Measurements from ENCODE around the gene SHC1.

SHC1 gene

DNA sequence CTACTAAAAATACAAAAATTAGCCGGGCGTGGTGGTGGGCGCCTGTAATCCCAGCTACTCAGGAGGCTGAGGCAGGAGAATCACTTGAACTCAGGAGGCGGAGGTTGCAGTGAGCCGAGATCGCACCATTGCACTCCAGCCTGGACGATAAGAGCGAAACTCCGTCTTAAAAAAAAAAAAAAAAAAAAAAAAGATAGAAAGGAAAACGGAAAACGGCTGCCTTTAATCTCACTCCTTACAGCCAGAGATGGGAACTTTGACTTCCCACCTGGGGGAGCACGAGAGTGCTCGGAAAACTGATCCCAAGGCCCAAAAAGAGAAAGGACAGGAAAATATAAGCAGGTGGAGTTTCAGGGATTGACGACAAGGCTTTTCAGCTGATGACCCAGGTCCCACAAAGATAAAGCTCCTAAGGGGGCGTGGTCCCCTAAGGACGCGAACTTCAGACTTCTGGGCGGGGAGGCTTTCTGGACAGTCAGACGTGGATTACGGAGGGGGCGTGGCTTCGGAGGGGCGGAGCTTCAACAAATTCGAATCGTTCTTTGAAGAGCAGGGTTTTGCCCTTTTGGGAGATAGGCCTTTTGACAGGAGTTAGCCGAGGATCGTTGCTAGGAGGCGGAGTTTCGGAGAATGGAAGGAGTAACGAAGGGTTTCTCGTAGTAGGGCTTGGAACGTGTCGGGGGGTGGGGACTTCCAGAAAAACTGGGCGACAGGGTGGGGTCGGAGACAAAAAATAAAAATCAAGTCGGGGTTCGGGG is 3.0 kb upstream of the SHC1 start:
- DNase-seq (ENCODE audit: low read depth): peak; percentile 90

GRCh38 chr1:154972517-154973343 is 2.2 kb upstream of the SHC1 start:
- no peak for DNase-seq (ENCODE audit: low read depth)

DNA sequence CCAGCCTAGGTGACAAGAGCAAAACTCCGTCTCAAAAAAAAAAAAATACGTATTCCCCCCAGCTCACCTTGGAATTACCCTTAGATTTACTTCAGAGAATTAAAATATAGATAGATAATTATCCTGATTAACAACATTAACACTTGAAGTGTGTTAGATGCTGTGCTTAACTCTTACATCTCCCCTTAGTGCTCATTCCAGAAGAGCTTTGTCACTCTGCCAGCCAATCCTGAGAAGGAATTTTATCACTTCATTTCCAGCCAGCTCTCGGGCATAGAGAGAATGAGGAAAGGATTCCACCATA is 1.6 kb upstream of the SHC1 start:
- no peak for DNase-seq (ENCODE audit: low read depth)

- DNase-seq (ENCODE audit: low read depth): no peak
Measured at GRCh38 chr1:154971341-154971998, 923 bp upstream of the SHC1 start.

GRCh38 chr1:154969860-154970452 is 591 bp downstream of the SHC1 start:
- no peak for DNase-seq (ENCODE audit: low read depth)

- DNase-seq (ENCODE audit: low read depth): no peak
Measured at GRCh38 chr1:154969246-154969645, 1.3 kb downstream of the SHC1 start.

- no peak for DNase-seq (ENCODE audit: low read depth)
Measured at GRCh38 chr1:154968731-154969130, 1.8 kb downstream of the SHC1 start.

GRCh38 chr1:154967331-154967950 is 3.1 kb downstream of the SHC1 start:
- DNase-seq (ENCODE audit: low read depth): no peak

GRCh38 chr1:154966111-154966510 is 4.4 kb downstream of the SHC1 start:
- no peak for DNase-seq (ENCODE audit: low read depth)

DNA sequence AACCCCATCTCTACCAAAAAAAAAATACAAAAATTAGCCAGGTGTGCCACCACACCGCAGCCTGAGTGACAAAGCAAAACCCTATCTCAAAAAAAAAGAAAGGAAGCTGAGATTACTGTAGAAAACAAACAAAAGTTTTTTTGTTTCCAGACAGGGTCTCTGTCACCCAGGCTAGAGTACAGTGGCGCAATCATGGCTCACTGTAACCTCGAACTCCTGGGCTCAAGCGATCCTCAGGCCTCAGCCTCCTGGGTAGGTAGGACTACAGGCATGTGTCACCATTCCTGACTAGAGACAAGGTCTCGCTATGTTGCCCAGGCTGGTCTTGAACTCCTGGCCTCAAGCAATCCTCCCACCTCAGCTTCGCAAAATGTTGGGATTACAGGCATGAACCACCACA is 6.2 kb downstream of the SHC1 start:
- DNase-seq (ENCODE audit: low read depth): no peak

GRCh38 chr1:154963643-154964042 is 6.9 kb downstream of the SHC1 start:
- no peak for DNase-seq (ENCODE audit: low read depth)

- DNase-seq (ENCODE audit: low read depth): no peak
Measured at GRCh38 chr1:154962795-154963330, 7.7 kb downstream of the SHC1 start.

DNA sequence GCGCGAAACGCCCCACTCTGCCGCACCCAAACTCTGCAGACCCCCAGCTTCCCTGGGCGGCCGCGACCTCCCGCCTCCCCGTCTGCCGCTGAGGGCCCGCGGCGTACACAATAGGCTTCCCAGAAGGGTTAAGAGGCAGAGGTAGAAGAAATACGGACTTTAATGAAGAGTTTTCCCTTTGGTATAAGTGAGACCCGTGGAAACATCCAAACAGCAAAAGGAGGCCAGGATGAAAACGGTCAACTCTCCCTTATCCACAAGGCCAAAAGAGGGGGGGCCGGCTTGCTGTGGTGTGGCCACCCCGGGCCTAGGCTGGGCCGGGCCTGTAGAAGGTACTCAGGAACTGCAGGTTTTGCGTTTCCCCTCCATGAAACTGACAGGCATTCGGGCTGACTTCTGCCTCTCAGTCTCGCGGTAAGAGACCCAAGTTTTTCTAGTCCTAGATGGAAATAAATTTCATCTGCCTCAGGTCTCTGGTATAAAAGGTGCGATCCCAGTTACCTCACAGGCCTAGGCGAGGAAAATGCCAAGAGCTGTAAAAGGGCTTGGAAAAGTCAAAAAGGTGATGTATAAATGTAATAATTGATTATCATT is 8.3 kb downstream of the SHC1 start:
- DNase-seq (ENCODE audit: low read depth): no peak

DNA sequence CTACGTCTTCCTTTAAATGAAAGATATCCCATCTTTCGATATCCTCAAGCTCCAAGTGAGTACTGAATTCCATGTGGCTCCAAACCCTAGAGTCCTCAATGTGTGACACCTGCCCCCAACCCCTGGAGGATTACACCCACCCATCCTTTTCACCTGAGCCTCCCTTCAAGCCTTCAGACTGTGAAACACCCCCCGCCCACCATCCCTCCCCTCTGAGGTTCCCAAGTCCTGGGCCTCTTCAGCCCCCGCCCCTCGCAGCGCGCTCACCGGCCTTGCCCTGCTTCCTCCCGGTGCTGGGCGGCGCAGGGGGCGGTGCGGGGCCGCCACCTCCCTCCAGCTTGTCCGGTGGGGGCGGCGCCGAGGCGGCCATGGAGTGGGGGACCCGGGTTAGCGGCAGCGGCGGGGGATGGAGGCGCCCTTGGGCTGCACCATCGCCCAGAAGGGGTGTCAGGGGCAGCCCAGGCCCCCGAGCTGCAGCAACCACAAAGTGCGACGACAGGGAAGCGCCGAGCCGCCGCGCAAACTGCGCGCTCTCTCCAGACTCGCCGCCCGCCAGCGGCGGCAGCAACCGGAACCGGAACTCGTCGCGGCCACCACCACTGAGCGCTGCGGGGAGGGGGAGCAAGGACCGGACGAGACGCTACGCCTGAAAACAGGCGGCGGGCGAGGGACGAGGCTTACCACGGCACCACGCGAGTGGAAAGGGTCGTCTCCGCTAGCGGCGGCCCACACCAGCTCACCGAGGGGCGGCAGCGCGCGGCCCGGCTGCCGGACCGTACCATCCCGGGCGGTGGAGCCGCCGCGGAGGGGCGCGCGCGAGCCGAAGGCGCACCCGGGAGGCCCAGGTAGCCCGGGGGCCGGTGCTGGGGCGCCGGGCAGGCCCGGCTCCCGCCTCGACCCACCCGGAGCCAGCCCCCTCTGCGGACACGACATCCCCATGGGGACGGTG is 9.1 kb downstream of the SHC1 start, which contains the start of gene PYGO2:
Gene PYGO2, minus strand, starts transcription at position 576 of the 949 bp plus-strand sequence. Its CDS starts 206 bp downstream, at position 370.
- DNase-seq (ENCODE audit: low read depth): peak; percentile 83

GRCh38 chr1:154960446-154961136 is 10.0 kb downstream of the SHC1 start:
- no peak for DNase-seq (ENCODE audit: low read depth)

GRCh38 chr1:154959426-154959780 is 11.1 kb downstream of the SHC1 start:
- DNase-seq (ENCODE audit: low read depth): no peak

DNA sequence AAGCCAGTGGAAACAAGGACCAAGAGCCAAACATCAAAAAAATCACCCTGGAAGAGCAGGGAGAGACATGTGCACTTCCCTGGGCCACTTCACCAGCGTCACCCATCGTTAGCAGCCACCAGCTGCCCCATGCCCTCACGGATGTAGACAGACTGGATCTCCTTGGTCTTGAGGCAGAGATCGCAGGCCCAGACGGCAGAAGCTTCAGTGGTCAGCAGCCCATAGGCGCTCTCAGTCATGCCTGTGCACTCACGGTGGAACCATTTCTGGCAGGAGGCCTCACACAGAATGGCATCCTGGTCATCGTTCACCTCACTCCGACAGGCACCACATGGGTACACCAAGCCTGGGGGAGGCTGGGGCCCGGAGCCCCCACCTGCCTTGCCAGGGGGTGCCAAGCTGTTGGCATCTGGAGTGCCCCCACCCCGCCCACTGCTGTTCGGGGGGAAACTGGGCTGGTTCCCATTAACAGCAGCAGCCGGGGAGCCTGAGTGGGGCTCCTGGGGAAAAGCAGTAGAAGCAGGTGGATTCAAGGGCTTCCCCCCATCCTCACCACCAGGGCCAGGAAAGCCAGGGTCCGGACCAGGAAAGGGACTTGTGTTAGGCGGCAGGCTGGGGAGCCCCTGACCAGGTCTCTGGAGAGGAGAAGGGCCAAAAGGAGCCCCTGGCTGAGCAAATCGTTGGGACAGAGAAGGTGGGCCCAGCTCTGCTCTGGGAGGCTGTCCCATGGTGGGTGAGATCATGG is 11.7 kb downstream of the SHC1 start:
- no peak for DNase-seq (ENCODE audit: low read depth)

DNA sequence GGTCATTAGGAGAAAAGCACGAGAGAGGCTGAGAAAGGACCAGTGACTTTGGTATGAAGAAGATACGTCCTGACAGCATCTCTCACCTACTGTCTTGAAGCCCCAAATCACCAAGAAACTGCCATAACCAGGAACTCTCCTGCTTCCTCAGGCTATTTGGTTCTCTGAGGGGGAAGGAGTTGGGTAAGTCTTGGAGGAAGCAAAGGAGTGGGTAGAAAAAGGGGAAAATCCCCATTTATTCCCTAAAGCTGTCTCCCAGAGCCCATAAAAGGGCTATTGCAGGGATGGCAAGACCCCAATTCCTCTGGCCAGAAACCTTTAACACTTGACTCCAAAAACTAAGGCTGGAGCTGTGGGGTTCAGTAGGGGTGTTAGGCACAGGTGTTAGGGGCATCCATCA is 12.5 kb downstream of the SHC1 start:
- DNase-seq (ENCODE audit: low read depth): no peak

DNA sequence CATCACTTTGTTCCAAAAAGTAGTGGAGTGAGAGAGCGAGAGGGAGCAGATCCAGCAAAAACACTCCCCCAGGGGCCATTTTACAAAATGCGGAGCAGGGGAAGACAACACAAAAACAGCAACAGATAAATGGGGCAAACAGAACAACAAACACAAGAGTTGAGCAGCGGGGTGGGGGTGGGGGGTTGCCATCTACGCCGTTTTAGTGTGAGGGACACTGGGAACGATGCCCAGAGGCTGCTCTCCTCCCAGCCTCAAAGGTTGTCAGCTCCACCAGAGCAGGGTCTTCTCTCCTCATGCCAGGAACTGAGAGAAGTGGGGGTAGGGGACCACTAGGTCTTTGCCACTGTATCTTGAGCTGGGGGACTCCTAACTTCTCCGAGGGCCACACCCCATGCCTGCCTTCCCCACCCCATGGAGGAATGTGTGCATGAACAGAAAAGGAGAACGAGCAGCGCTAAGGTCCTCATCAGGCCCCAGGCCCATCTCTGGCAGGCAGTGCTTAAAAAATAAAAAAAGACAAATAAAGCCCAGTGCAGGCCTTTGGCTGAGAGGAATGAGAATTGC is 13.4 kb downstream of the SHC1 start:
- DNase-seq (ENCODE audit: low read depth): no peak

Measured in activated T-cell treated with anti-CD3 and anti-CD28 coated beads for 48 hours (primary cell).